ENCODE results near the gene EEPD1. TPM values are rescaled to one million over a fixed set of nuclear protein-coding genes. Genes with fewer than 3 reads are reported as not detected.

Gene EEPD1
- total RNA-seq, 1 experiment from 2014 or later, result 7.8 TPM

DNA sequence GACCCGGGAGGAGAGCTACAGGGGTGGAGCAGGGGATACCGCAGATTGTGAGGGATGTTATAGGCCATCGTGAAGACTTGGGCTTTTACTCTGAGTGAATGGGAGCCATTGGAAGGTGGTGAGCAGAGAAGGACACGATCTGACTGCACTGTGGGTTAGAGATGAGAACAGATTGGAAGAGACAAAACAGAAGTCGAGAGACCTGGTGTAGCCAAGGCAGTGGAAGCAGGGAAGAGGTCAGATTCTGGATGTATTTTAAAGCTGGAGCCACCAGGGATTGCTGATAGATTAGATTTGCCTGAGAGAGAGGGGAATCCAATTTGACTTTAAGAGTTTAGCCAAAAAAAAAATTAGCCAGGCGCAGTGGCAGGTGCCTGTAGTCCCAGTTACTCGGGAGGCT, 21.6 kb upstream of the EEPD1 start:
- no peak overlapping the region for H3K4me3 Mint-ChIP-seq
- POLR2A ChIA-PET, result no interaction called here
- ATAC-seq (no peak), DNase-seq (ENCODE audit: low spot score) (no peak)
- H3K9me3 Mint-ChIP-seq, result peaks cover 13% of the 10 kb centered on the region
- peaks cover 5% of the 10 kb centered on the region; the same call in 1 of the 2 replicates for H3K4me1 Mint-ChIP-seq
- CTCF ChIA-PET, result interaction anchor here (0.6 to 1.4 kb wide), 11 partner anchors 12 to 188 kb away, joined by 3 to 14 read pairs (median 3); no protein-coding TSS in a partner anchor
- no peak overlapping the region for H3K27ac Mint-ChIP-seq
- TF ChIP-seq ELF4 (CRISPR knock-in tag; IDR thresholded peaks at IDR 0.05; ENCODE audit: low read depth) (no peak), EMX1 (CRISPR knock-in tag; IDR thresholded peaks at IDR 0.05) (no peak), MYBL2 (CRISPR knock-in tag; IDR thresholded peaks at IDR 0.05) (no peak)
- no peaks in the 10 kb centered on the region for H3K27me3 Mint-ChIP-seq (ENCODE audit: low read depth)
- no peaks in the 10 kb centered on the region for H3K36me3 Mint-ChIP-seq

- Mint-ChIP-seq H3K4me3 (no peak overlapping the region), H3K27me3 (ENCODE audit: low read depth) (peaks cover 3% of the 10 kb centered on the region; the same call in 1 of the 2 replicates), H3K36me3 (no peaks in the 10 kb centered on the region), H3K4me1 (peaks cover 5% of the 10 kb centered on the region; the same call in 1 of the 2 replicates), H3K27ac (no peak overlapping the region), H3K9me3 (peaks cover 13% of the 10 kb centered on the region)
- POLR2A ChIA-PET, result no interaction called here
- CTCF ChIA-PET, result interaction anchor here (0.6 to 1.4 kb wide), 12 partner anchors 11 to 188 kb away, joined by 3 to 14 read pairs (median 3); no protein-coding TSS in a partner anchor
- DNase-seq (ENCODE audit: low spot score) (no peak), ATAC-seq (no peak)
- TF ChIP-seq SMAD3 (CRISPR knock-in tag; IDR thresholded peaks at IDR 0.05; ENCODE audit: borderline replicate concordance) (no peak), MXD4 (CRISPR knock-in tag; IDR thresholded peaks at IDR 0.05; ENCODE audit: borderline replicate concordance) (no peak), CTCF (IDR thresholded peaks at IDR 0.05) (no peak), ZNF425 (CRISPR knock-in tag; conservative IDR thresholded peaks at IDR 0.05) (no peak), ZNF121 (CRISPR knock-in tag; IDR thresholded peaks at IDR 0.05) (no peak), USF2 (CRISPR knock-in tag; IDR thresholded peaks at IDR 0.05) (no peak), PRDM15 (CRISPR knock-in tag; IDR thresholded peaks at IDR 0.05) (no peak), ZNF671 (CRISPR knock-in tag; IDR thresholded peaks at IDR 0.05) (no peak), SP1 (CRISPR knock-in tag; conservative IDR thresholded peaks at IDR 0.05) (no peak), RELA (CRISPR knock-in tag; IDR thresholded peaks at IDR 0.05; ENCODE audit: borderline replicate concordance) (no peak), HMGA2 (CRISPR knock-in tag; IDR thresholded peaks at IDR 0.05) (no peak), PRRX2 (CRISPR knock-in tag; IDR thresholded peaks at IDR 0.05) (no peak)
- TF ChIP-seq, protein P1, sequence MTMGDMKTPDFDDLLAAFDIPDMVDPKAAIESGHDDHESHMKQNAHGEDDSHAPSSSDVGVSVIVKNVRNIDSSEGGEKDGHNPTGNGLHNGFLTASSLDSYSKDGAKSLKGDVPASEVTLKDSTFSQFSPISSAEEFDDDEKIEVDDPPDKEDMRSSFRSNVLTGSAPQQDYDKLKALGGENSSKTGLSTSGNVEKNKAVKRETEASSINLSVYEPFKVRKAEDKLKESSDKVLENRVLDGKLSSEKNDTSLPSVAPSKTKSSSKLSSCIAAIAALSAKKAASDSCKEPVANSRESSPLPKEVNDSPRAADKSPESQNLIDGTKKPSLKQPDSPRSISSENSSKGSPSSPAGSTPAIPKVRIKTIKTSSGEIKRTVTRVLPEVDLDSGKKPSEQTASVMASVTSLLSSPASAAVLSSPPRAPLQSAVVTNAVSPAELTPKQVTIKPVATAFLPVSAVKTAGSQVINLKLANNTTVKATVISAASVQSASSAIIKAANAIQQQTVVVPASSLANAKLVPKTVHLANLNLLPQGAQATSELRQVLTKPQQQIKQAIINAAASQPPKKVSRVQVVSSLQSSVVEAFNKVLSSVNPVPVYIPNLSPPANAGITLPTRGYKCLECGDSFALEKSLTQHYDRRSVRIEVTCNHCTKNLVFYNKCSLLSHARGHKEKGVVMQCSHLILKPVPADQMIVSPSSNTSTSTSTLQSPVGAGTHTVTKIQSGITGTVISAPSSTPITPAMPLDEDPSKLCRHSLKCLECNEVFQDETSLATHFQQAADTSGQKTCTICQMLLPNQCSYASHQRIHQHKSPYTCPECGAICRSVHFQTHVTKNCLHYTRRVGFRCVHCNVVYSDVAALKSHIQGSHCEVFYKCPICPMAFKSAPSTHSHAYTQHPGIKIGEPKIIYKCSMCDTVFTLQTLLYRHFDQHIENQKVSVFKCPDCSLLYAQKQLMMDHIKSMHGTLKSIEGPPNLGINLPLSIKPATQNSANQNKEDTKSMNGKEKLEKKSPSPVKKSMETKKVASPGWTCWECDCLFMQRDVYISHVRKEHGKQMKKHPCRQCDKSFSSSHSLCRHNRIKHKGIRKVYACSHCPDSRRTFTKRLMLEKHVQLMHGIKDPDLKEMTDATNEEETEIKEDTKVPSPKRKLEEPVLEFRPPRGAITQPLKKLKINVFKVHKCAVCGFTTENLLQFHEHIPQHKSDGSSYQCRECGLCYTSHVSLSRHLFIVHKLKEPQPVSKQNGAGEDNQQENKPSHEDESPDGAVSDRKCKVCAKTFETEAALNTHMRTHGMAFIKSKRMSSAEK (CRISPR knock-in tag; IDR thresholded peaks at IDR 0.05; ENCODE audit: borderline replicate concordance), result no peak
- TF ChIP-seq, protein P2, sequence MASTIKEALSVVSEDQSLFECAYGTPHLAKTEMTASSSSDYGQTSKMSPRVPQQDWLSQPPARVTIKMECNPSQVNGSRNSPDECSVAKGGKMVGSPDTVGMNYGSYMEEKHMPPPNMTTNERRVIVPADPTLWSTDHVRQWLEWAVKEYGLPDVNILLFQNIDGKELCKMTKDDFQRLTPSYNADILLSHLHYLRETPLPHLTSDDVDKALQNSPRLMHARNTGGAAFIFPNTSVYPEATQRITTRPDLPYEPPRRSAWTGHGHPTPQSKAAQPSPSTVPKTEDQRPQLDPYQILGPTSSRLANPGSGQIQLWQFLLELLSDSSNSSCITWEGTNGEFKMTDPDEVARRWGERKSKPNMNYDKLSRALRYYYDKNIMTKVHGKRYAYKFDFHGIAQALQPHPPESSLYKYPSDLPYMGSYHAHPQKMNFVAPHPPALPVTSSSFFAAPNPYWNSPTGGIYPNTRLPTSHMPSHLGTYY (CRISPR knock-in tag; IDR thresholded peaks at IDR 0.05), result no peak
- TF ChIP-seq, protein P3, sequence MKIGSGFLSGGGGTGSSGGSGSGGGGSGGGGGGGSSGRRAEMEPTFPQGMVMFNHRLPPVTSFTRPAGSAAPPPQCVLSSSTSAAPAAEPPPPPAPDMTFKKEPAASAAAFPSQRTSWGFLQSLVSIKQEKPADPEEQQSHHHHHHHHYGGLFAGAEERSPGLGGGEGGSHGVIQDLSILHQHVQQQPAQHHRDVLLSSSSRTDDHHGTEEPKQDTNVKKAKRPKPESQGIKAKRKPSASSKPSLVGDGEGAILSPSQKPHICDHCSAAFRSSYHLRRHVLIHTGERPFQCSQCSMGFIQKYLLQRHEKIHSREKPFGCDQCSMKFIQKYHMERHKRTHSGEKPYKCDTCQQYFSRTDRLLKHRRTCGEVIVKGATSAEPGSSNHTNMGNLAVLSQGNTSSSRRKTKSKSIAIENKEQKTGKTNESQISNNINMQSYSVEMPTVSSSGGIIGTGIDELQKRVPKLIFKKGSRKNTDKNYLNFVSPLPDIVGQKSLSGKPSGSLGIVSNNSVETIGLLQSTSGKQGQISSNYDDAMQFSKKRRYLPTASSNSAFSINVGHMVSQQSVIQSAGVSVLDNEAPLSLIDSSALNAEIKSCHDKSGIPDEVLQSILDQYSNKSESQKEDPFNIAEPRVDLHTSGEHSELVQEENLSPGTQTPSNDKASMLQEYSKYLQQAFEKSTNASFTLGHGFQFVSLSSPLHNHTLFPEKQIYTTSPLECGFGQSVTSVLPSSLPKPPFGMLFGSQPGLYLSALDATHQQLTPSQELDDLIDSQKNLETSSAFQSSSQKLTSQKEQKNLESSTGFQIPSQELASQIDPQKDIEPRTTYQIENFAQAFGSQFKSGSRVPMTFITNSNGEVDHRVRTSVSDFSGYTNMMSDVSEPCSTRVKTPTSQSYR (CRISPR knock-in tag; IDR thresholded peaks at IDR 0.05), result no peak
Observed at GRCh38 chr7:36132012-36132411, 21.0 kb upstream of the EEPD1 start.
